NCI-H1436 (cell line): Measurements from ENCODE around the gene VWA8.
"Not testable (repeated sequence)": the region's sequence is repeated elsewhere in the genome, so short reads cannot be mapped to it uniquely, and the experiment has no call there.

ENCODE experiments used
- DNase-seq: peaks from one replicate; lab custom pipeline; 2025; lab: John Stamatoyannopoulos, UW

Gene VWA8

DNA sequence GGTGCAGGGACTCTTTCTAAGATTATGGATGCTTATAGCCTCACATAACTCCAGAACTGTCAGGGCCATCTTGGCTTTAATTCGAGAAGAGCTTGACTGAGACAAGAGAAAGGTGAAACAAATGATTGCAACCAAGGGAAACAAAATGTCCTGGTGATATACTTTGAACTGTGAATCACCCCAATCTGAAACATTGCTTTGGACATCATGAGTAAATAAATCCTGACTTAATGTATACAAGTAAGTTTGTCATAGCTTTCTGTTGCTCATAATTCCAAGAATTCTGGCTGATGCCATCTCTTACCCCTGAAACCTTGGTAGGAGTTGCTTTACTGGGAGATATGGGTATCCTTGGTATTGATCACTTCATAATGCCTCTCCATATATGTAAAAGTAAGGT, 5.8 kb upstream of the VWA8 start:
- DNase-seq, result no peak

DNA sequence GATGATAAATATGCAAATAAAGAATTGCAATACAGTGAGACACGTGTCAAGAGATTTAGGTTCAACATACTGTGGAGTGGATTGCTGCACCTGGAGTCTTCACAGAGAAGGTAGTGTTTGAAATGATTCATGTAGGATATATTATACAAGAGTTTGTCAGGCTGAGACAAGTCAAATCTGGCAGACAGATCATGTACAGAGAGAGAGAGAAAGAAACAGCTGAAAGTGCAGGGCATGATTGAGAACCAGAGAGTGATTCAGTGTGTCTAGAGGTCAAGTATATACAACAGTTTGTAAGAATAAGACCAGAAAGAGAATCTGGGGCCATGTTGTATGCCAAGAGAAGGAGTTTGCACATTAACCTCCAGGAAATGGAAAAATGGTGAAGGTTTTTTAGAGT, 2.1 kb upstream of the VWA8 start:
- no peak for DNase-seq

DNA sequence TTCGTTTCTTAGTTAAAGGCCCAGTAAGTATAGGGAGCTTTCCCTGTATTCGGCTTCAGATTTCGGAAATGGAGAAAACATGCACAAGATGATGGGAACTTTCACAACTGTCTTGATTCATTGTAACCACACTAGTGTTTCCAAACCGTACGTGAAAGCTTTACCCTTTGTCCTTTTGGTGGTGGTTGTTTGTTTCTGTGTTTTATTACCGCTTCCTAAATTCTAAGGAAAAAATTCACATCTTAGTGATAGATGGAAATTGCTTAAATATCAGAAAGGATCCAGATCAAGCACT, 504 bp upstream of the VWA8 start:
- DNase-seq, result no peak

DNA sequence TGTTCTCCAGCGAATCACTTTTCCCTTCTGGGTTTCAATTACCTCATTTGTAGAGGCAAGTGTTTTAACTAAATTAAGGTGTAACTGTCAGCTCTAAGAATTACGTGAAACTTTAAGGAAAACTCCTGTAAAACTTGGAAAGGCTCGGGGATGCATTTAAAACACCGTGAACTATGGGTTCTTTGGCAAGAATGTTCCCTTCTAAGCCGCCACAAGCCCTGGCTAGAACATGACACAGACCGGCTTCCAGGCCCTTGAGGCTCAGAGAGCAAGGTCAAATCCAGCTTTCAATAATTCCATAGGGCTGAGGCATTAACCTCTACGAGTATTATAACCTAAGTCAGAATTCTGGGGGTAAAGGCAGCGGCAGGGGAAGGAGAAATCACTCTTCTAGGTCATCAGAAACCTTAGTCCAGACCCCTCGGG, 685 bp downstream of the VWA8 start:
- no peak for DNase-seq

DNA sequence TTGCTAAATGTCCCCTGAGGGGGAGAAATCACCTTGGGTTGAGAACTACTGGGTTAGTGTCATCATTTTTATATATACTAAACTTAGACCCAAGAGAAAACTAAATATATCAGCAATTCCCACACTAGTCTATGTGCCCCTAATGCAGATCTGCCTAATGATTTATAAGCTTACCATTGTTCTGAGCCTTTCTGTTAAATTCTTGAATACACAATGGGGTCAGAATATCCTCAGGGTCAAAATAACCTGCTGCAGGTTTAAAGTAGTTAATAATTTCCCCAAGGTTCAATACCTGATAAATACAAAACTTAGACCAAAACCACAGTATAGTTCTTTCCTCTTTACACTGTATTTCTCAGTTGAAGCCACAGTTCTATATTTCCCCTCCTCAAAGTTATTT, 4.6 kb downstream of the VWA8 start:
- DNase-seq, result no peak

DNA sequence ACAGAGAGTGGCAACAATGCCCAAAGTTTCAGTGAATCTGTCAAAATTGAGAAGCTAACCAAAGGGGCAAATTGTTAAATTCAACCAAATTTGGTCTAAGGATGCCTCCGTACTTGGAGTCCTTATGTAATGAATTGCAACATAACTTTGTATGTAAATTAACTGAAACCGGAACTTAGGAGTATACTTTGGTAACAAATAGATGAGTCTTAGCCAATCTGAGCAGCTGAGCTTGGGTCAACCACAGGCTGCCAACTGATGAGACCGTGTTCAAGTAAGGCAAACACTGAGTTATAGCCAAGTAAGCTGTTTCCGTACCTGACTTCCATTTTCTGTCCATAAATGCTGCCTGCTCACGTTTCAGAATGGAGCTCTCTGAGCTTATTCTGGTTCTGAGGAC, 5.3 kb downstream of the VWA8 start:
- no peak for DNase-seq

DNA sequence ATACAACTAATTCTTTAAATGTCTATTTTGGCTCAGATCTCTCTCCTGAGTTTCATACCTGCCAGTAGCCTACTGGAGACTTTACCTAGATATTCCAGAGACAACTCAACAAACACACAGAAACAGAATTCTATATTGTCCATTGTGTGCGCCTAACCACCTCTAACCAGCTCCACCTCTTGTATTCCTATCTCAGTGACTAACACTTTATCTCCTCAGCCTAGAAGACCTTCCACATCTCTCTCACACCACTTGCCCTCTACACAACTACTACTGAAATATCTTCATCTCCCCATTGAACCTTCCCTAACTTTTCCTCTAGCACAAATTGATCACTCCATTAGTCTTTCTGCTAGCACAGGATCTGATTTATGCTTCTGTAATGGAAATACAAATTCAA, 6.7 kb downstream of the VWA8 start:
- DNase-seq, result no peak

DNA sequence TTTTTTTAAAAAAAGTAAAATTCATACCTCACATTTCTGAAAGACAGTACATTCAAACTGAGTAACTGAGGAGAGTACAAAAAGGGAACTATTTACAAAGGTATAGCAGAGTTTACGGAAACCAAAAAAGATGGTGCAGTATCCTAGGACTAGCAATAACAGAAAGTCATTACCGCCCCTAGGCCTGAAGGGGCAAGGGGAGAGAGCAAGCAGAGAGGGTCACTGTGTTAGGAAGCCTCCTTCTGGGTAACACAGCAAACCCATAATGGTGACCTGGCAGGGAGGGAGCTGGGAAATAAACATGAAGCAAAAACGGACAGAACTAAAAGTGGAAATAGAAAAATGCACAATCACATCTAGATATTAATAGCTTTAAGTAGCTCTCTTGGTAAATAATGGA, 8.2 kb downstream of the VWA8 start:
- DNase-seq, result no peak

DNA sequence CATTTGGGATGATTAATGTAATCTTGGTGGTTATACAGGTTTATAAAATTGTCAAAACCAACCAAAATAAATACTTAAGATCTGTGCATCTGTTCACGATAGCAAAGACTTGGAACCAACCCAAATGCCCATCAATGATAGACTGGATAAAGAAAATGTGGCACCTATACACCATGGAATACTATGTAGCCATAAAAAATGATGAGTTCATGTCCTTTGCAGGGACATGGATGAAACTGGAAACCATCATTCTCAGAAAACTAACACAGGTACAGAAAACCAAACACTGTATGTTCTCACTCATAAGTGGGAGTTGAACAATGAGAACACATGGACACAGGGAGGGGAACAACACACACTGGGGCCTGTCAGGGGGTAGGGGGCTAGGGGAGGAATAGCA, 11.8 kb downstream of the VWA8 start:
- DNase-seq, result not testable (repeated sequence)

DNA sequence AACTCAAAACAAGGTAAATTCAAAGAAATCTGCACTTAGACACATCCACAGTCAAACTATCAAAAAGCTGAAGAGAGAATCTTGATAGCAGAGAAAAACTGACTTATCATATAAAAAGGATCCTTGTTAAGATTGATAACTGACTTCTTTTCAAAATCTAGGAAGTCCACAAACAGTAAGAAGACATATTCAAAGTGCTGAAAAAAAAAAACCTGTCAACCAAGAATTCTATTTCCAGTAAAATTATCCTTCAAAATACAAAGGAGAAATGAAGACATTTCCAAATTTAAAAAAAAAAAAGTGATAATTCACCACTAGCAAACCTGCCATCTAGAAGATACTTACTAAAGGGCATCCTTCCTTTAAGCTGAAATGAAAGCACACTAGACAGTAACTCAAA, 15.0 kb downstream of the VWA8 start:
- DNase-seq, result no peak

DNA sequence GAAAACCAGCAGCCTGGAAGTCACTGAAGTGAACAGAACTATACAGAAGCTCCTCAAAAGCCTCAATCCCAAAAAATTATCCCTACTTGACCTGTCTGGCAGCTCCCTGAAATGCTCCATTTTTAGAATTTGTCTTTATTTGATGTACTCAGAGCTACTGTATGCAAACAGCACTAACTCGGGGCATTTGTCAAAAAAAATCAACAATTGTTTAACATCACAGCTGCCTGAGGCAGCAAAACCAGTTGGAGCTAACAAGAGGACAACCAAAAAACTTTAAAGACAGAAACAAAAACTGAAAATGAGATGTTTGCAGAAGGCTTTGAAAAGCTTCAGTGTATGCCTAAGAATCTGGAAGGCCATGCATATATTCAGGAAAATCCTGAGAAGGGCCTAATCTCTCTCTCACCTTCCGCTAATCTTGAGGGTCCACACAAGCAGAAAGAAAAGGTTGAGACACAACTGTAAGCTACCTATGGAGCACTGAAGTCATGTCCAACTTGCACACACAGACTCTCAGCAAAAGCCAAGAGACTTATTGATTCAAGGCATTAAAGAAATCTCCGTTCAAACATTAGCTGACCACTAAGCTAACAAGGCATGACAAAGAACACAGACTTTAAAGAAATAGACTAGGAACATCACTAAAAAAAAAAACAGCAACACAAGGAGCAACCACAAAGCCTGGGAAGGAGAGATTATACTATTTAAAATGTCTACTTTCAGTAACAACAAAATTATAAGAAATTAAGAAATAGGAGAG, 16.1 kb downstream of the VWA8 start:
- DNase-seq, result no peak

DNA sequence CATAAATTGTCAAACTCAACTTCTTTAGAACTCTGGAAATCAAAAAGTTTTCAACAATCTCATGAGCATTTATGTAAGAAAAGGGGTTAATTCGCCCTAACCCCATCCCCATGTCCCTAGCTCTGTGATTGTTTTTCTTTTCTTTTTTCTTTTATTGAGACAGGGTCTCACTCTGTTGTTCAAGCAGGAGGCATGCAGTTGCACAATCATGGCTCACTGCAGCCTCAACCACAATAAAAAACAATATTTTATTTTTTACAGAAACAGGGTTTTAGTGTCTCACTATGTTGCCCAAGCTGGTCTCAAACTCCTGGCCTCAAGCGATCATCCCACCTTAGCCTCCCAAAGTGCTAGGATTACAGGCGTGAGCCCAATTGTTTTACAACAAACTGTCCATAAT, 16.7 kb downstream of the VWA8 start:
- DNase-seq, result no peak

DNA sequence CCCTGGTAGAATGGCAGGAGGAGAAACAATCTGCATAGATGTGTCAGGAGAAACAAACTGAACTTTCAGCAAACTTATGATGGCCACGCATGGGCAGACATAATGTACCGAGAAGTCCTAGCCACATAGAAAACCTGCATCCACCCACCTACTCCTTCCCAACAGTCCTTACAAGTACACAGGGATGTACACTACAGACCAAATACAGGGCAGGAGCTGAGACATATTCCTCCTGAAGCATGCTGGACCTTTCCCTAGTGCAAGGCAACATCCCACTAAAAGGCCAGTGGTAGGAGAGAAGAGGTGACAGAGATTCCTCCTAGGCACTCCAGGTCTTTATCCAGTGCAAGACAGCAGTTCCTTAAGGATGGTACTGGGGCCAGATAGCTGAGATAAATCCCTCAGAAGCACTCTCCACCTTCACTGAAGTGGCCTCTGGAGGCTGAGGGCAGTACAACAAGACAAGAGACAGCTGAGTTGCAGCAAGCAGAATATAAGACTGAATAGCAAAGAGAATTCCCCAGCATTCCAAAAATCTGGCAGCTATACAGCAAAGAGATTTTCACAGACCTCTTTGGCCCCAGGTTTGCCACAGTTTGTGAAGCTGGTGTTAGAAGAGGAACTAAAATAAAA, 18.3 kb downstream of the VWA8 start:
- no peak for DNase-seq

DNA sequence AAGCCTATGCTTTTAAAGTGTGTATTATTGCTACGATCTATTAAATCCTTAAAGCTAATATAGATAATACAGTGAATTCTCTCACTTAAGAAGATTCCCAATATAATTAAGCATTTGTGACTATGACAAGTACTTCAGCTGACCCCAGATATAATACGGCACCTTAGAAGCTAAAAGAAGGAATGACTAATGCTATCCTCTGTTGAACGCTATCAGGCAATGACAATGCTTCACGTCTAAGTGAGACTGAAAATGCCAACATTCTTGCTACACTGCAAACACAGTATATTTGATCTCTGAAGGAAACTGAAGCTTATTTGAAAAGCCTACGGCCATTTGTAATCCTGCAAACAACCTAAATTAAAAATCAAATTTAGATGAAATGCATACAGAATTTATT, 19.7 kb downstream of the VWA8 start:
- DNase-seq, result no peak

DNA sequence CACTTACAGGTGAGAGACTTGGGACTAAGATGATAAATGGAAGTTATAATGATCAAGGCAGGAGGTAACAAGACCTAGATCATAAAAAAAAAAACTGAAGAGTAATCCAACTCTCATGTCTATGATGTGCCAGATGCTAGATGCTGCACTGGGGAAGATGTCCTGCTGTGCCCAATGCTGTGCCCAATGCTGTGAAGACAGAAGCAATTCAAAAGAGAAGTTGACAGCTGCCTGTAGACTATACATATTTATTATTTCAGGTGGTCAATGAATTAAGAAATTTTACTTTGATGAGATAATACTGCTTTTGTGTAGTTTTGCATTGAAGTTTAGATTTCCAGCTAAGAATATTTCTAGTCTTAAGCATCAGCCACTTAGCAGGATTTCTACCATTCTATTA, 21.5 kb downstream of the VWA8 start:
- DNase-seq, result no peak

DNA sequence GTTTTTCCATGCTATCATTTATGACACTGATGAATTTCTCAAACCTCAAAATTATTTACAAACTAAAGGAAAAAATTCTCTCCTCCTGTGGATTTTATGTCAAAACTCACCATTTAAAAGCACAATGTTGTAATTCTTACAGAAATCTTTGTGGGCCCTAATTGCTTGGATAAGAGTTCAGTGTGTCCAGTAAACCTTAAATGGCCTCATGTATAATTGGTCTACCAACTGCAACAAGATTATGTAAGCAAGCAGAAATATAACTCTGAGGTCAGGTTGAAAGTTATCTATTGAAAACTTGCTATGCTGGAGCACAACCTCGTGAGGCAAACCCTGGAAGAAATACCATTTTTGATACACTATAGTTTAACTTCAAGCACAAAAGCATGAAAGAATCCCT, 22.0 kb downstream of the VWA8 start:
- DNase-seq, result no peak

DNA sequence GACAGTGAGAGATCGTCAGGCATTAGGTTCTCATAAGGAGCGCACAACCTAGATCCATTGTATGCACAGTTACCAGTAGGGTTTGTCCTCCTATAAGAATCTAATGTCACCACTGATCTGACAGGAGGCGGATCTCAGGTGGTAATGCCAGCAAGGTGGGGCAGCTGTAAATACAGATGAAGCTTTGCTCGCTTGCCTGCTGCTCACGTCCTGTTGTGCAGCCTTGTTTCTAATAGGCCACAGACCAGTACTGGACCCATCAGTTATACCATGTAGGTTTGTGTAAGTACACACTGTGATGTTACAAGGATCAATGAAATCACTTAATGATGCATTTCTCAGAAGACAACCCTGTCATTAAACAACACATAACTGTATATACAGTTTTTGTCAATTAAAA, 23.5 kb downstream of the VWA8 start:
- DNase-seq, result no peak

DNA sequence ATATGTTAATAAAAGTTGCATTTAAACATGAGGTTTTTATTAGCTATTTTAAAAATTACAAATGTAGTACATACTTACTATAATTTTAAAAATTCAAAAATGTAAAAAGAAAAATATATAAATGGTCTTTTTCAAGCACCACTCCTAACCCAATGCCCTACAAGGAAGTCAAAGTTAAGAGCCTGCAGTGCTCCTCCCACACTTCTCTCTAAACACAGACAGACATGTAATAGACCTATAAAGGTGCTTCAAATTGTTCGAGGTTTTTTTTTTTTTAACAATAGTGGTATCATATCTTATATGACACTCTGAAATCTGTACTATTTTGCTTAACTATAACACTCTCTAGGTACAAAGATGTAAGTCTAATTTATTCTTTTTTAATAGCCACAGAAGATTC, 25.4 kb downstream of the VWA8 start:
- no peak for DNase-seq

DNA sequence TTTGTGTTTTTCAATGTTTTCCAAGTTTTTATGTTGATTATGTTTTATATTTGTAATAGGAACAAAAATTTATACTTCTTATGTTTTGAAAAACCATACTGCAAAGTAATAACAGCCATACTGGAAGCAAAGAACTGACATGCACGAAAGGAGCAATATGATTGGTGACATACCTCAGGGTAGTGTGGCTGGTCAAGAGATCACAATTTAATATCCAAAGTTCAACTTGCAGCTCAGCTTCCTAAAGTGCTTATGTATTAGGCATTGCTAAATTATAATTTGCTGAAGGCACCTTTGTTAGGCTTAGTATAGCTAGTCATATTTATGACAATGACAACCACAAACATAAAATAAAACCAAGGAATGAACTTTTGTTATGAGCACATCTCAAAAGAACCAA, 25.9 kb downstream of the VWA8 start:
- DNase-seq, result no peak

DNA sequence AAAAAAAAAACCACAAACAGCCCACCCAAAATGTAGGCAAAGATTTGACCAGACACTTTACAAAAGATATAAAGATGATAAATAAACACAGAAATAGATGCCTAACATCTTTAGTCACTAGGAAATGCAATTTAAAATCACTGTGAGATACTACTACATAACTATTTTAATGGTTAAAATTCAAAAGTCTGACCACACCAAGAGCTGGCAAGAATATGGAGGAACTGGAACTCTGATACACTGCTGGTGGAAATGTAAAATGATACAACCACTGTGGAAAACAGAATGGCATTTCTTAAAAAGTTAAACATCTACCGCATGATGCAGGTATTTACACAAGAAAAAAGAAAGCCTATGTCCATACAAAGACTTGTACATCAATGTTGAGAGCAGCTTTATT, 26.8 kb downstream of the VWA8 start:
- DNase-seq, result no peak

DNA sequence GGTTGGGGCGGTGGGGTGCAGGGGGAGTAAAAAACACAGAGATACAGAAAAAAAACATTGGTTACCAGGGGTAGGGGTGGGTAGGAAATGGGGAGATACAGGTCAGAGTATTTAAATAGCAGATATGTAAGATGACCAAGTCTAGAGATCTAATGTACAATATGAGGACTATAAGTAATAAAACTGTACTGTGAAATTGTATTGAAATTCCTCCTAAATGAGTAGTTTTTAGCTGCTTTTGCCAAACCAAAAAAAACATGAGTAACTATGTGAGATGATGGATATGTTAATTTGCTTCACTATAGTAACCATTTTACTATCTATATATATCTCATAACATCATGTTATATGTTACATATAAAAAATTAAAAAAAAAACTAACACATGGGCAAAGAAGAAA, 29.6 kb downstream of the VWA8 start:
- DNase-seq, result no peak

DNA sequence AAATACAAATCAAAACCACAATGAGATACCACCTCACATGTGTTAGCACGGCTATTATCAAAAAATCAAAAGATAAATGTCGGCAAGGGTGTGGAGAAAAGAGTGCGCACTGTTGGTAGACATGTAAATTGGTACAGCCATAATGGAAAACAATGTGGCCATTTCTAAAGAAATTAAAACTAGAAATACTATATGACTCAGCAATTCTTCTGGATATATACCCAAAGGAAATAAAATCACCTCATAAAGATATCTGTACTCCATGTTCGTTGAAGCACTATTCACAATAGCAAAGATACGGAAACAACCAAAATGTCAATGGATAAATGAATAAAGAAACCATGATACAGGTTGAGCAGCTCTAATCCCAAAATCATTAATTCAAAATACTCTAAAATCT, 30.8 kb downstream of the VWA8 start:
- DNase-seq, result no peak

DNA sequence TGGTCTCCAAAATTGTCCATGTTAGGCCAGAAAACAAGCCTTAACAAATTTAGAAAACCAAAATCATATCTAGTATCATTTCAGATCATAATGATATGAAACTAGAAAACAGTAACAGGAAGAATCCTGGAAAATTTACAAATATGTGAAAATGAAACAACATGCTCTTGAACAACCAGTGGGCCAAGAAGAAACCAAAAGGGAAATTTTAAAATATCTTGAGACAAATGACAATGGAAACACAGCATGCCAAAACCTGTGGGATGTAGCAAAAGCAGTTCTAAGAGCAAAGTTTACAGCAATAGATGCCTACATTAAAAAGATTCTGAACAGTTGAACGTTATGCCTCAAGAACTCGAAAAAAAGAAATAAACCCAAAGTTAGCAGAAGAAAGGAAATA, 32.6 kb downstream of the VWA8 start:
- no peak for DNase-seq

DNA sequence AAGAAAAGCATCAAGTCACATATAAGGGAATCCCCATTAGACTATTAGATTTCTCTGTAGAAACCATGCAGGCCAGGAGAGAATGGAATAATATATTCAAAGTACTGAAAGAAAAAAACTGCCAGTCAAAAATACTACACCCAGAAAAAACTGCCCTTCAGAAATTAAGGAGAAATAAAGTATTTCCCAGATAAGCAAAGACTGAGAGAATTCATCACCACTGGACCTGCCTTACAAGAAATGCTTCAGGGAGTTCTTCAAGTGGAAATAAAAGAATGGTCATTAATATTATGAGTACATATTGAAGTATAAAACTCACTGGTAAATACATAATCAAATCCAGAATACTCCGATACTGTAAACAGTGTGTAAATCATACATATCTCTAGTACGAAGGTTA, 35.9 kb downstream of the VWA8 start:
- no peak for DNase-seq
